ENCODE results near the gene INSL3. TPM values are rescaled to one million over a fixed set of nuclear protein-coding genes. Genes with fewer than 3 reads are reported as not detected.

The INSL3 gene
- total RNA-seq, 1 donor from 2014 or later: not detected

GRCh38 chr19:17847538-17848366, 26.4 kb upstream of the INSL3 start, which contains the start of gene JAK3:
TSS of gene JAK3 (minus strand) at chr19:17847982. CDS start at chr19:17844417, 3,565 bp downstream.
- no peak for TF ChIP-seq CTCF (IDR thresholded peaks at IDR 0.05; ENCODE audit: insufficient read depth, low read length, poor library complexity, severe bottlenecking)
- Histone ChIP-seq H3K27me3 (ENCODE audit: control insufficient read depth, insufficient read depth, low read length) (no peaks in the 10 kb centered on the region), H3K36me3 (ENCODE audit: control insufficient read depth, insufficient read depth, low read length) (no peaks in the 10 kb centered on the region), H3K4me3 (ENCODE audit: low read depth, low read length) (peak within 1 kb of the TSS; percentile 26)
- DNase-seq (ENCODE audit: low read depth): no peak

- TF ChIP-seq CTCF (IDR thresholded peaks at IDR 0.05; ENCODE audit: insufficient read depth, low read length, poor library complexity, severe bottlenecking): no peak
- DNase-seq (ENCODE audit: low read depth): no peak
- H3K27me3 ChIP-seq (ENCODE audit: control insufficient read depth, insufficient read depth, low read length): peaks cover 4% of the 10 kb centered on the region
- no peak overlapping the region for H3K4me3 ChIP-seq (ENCODE audit: low read depth, low read length)
- H3K36me3 ChIP-seq (ENCODE audit: control insufficient read depth, insufficient read depth, low read length): no peaks in the 10 kb centered on the region
Observed at GRCh38 chr19:17846146-17846545, 24.8 kb upstream of the INSL3 start.

- H3K27me3 ChIP-seq (ENCODE audit: control insufficient read depth, insufficient read depth, low read length): peaks cover 8% of the 10 kb centered on the region
- no peaks in the 10 kb centered on the region for H3K36me3 ChIP-seq (ENCODE audit: control insufficient read depth, insufficient read depth, low read length)
- DNase-seq (ENCODE audit: low read depth): no peak
- TF ChIP-seq CTCF (IDR thresholded peaks at IDR 0.05; ENCODE audit: insufficient read depth, low read length, poor library complexity, severe bottlenecking): no peak
- no peak overlapping the region for H3K4me3 ChIP-seq (ENCODE audit: low read depth, low read length)
Observed at GRCh38 chr19:17843908-17844490, 22.7 kb upstream of the INSL3 start.

GRCh38 chr19:17843292-17843827, 22.0 kb upstream of the INSL3 start:
- no peak for TF ChIP-seq CTCF (IDR thresholded peaks at IDR 0.05; ENCODE audit: insufficient read depth, low read length, poor library complexity, severe bottlenecking)
- no peak for DNase-seq (ENCODE audit: low read depth)
- Histone ChIP-seq H3K36me3 (ENCODE audit: control insufficient read depth, insufficient read depth, low read length) (no peaks in the 10 kb centered on the region), H3K4me3 (ENCODE audit: low read depth, low read length) (no peak overlapping the region), H3K27me3 (ENCODE audit: control insufficient read depth, insufficient read depth, low read length) (peaks cover 8% of the 10 kb centered on the region)

GRCh38 chr19:17842663-17843291, 21.5 kb upstream of the INSL3 start:
- no peak for DNase-seq (ENCODE audit: low read depth)
- H3K36me3 ChIP-seq (ENCODE audit: control insufficient read depth, insufficient read depth, low read length): no peaks in the 10 kb centered on the region
- H3K27me3 ChIP-seq (ENCODE audit: control insufficient read depth, insufficient read depth, low read length): peaks cover 8% of the 10 kb centered on the region
- no peak for TF ChIP-seq CTCF (IDR thresholded peaks at IDR 0.05; ENCODE audit: insufficient read depth, low read length, poor library complexity, severe bottlenecking)
- H3K4me3 ChIP-seq (ENCODE audit: low read depth, low read length): peak overlapping the region; percentile 38
